Inflammatory macrophage (primary cell): ENCODE data around the gene MAGI2.

Experiments used
- DNase-seq, 2 donors: peaks; one replicate each; pipeline ENCODE4 v3.0.0-alpha.2; 2020 to 2022

Gene MAGI2

DNA sequence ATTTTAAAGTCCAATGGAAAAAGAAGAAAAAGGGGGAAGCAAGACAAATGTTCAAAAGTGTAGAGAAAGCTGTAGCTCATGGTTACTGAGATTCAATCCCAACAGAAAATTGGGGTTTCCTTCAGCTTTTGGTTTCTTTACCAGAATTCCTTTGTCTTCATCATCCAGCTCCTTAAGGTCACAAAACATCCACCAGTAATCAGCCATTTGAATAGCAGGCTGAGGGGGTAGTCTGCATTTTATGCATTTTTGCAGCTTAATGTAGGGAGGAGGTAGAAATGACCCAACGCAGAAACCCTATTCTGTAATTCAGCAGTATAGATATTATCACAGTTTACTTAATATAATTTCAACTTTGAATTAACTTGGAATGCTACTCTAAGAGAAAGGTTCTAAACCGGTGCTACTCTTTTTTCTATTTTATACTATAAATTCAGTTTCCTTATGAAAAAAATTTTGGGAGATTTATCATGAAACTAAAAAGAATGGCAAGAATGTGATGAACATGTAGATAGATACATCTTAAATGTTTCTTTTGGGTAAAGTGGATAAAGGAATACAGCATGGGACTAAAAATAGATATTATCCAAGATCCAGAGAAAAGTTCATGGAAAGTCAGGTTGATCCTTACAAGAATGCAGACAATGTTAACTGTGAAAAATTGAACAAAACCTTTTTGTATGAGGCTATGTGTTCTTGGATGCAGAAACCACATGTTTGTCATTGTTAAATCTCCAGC is 1058.0 kb downstream of the MAGI2 start:
- DNase-seq = no peak

DNA sequence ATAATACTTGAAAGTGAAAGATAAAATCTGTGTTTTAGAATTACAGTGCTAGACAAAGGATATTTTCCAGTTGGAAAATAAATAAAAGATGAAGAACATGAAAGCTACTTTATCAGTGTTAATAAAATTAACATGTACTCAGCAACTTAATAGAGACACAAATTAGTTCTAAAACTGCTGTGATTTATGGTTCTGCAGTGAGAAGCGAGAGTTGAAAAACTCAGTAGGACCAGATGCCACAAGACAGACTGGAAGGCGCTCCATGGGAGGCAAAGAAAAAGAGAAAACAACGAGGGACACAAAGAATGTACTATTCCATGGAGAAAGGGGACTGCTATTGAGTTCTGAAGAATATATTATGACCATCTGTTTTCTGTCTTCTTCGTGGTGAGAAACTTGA is 1064.4 kb downstream of the MAGI2 start:
- no peak for DNase-seq

DNA sequence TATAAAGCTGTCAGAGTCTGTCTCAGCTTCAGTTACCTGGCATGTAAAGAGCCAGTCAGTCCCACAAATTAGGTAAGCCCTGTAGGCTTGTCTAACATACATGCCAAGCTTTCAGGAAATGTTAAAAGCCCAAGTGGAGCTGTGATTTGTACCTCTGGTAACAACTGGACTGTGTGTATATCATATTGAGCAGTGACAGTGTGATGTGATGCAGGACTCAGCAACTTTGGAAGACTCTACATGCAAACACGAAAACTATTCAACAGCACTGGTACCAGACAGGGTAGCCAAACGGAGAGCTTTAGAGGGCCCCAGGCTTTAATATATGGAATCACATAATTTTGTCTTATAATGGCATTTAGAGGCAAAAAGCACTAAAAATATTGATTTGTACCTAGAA is 1066.9 kb downstream of the MAGI2 start:
- DNase-seq = no peak

DNA sequence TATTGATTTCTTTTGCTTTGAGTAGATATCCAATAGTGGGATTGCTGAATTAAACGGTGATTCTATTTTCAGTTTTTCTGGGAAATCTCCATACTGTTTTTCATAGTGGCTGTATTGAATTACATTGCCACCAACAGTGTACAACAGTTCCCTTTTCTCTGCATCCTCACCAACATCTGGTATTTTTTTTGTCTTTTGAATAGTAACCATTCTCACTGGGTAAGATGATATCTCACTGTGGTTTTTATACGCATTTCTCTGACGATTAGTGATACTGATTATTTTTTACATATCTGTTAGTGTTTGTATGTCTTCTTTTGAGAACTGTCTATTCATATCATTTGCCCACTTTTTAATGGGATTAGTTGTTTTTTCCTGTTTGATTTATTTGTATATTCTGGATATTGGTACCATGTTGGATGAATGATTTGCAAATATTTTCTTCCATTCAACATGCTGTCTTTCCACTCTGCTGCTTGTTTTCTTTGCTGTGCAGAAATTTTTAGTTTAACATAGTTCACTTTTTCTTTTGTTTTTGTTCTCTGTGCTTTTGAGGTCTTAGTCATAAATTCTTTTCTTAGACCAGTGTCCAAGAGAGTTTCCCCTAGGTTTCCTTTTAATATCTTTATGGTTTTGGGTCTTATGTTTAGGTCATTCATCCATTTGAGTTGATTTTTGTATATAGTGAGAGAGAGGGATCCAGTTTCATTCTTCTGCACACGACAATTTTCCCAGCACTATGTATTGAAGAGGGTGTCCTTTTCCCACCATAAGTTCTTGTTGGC is 1070.2 kb downstream of the MAGI2 start:
- no peak for DNase-seq

DNA sequence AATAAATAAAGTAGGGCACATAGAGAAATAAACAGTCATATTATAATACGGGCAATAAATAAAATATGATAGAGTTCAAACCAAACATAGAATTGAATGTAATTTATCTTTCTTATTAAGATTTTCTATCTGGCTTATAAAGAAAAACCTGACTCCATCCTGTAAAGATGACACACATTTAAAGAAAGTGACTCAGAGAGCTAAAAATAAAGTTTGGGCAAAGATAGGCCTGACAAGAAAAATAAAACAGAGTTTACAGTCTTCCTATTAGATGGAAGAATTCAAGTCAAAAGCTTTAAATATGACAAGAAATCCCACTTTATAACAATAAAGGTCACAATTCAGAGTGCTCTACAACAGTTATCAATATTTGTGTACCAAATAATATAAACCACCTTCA is 1074.3 kb downstream of the MAGI2 start:
- DNase-seq = no peak

DNA sequence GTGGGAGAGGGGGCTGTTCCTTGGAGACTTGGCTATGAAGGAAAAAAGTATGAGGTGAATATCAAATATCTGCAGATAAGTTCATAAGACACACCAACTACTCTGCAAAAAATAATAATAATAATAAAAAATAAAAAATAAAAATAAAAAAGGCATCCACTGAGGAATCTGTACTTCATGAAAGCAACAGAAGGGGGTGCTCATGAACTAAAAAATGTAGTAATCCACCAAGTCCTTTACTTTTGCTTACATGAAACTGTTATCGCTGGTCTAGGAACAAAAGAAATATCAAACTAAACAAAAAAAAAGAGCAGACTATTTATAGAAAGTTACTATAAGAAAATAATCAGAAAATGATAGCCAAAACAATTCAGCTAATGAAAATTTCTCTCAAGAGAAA is 1075.9 kb downstream of the MAGI2 start:
- no peak for DNase-seq

DNA sequence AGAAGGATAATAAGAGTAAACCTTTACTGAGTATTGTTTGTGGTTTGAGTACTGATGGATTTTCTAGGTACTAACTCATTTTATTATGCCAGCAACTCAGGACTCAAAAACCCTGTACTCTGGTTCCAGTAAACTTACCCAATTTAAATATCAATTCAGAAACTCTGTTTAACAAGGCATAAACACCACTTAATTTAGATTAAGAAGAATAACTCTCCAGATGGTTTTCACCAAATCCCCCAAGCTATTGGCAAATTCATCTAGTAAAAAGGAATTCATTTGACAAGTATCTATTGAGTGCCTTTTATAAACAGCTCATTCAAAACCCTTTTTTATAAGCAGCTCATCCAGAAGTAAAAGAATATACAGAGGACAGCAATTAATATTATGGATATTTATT is 1082.5 kb downstream of the MAGI2 start:
- DNase-seq = no peak

DNA sequence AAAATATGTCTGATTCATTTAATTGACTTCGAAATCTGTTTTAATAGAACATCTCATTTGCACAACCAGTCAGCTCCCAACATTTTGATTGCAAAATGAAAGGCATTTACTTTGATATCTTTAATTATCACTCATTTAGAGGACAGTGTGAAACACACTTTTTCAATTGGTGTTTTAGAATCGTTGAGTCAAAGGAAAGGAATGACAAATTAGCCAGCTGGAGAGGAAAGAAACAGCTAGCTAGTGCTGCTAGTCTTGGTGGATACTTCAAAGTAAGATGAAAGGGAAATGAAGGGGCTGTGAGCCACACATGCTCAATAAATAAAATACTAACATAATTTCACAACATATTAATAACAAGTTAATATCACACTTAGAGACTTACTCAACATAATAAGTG is 1084.7 kb downstream of the MAGI2 start:
- no peak for DNase-seq

DNA sequence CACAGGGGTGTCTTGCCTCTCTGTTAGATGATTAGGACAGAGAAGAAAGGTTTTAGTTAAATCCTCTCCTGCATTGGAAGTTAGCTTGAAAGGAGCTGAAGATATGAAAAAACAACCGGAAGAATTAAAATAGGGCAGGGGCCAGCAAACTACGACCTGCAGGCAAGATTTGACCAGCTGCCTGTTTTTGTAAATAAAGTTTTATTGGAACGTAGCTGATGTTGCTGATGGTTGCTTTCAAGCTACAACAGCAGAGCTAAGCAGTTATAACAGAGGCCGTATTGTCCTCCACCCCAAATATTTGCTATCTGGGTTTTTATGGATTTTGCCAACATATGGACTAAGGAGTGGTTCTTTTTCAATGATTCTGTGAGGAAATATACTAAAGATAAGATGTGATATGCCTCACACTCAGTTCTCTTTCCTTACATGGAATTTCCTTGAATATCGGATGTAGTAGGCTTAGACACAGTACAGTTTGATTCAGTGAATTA is 1086.1 kb downstream of the MAGI2 start:
- DNase-seq = no peak

DNA sequence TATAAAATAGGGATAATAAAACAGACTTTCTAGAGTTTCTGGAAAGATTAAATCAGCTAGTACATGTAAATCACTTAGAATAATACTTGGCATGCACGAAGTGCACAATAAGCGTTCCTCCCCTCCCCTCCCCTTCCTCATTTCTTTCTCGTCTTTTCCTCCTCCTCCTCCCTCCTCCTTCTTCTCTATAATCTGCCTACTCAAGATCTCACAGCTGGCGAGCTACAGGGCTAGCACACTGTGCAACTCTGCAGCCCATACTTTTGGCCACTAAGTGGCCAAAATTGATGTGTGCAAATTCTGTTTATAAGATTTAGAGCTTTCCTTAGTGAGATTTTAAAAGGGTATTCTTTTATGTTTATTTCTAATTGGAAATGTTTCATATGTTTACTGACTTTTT is 1089.6 kb downstream of the MAGI2 start:
- no peak for DNase-seq

DNA sequence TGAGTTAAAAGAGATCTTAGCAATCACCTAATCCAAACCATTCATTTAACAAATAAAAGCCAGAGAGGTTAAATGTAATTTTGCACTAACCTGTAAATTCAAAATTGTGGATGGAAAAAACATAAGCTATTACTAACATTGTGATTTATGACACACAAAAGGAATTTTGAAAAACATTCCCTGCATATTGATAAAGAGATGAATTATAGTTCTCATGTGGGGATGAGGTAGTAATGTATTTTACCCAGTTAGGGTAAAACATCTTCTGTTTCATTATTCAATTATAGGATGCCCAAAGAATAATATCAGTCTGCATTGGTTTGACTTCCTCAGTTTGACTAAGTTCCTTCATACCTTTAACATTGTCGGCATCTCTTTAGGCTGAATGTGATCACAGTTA is 1093.6 kb downstream of the MAGI2 start:
- DNase-seq = no peak

DNA sequence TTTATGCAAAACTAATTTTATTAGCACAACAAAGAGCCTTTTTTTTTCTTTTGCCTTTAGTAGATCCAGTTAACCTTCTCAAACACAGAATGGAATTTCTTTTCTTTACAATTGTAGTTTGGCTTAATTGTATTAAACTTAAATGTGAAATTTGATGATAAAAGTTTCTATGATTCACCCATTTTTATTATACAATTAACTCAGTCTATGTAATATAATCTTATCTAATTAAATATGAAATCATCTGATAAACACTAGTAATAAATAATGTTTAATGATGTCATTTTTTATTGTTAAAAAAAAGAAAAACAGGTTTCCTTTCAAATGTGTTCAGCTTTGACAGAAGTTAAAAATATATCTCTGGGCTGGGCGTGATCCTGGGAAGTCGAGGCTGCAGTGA is 1095.8 kb downstream of the MAGI2 start:
- DNase-seq = no peak

DNA sequence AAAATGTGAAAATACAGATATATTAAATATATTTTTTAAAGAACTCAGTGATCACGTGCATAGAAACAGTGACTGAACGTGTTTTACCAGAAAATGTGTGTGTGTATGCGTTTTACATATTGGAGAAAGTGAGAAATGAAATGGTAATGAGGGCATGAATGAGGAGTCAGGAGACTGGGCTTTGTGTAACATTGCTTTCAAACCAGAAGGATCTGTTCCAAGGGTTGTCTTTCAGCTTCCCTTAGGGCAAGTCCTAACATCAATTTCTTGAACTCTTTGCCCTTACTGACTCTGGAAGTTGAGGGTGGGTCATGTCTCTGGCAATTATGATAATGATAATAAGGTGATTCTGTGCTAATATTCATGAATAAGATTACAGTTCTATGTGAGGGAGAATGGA is 1097.6 kb downstream of the MAGI2 start:
- DNase-seq = no peak

DNA sequence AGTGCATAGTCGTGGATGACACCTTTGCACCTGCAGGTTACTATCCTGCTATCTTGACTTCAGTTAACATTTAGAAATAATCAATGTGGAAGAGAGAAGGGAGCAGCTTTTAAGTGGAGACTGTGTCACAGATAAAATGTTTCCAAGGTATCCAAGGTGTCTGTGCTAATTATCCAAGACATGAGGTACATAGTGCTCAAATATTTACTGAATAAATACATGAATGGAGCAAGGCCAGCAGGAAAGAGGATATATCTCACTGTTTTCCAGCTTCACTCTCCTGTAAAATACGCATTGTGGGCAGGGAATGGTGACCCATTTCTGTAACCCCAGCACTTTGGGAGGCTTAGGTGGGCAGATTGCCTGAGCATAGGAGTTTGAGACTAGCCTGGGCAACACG is 1102.5 kb downstream of the MAGI2 start:
- DNase-seq = no peak

DNA sequence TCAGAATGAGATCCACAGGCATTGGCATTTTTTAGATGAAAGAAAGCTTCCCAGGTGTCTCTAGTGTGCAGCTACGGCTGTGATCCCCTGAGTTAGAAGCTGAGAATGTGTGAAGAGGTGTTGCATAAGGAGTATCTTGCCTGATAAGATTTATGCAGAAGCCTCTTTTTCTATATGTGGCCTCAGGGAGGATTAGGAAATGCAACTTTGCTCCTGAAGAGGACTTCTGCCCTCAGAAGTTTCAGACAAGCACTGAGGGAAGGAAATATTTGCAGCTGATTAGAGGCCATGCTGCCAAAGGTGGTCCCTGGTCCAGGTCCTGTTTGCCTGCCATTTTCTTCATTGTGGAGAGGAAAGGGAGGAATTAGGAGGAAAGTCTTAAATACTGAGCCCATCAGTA is 1103.1 kb downstream of the MAGI2 start:
- no peak for DNase-seq

DNA sequence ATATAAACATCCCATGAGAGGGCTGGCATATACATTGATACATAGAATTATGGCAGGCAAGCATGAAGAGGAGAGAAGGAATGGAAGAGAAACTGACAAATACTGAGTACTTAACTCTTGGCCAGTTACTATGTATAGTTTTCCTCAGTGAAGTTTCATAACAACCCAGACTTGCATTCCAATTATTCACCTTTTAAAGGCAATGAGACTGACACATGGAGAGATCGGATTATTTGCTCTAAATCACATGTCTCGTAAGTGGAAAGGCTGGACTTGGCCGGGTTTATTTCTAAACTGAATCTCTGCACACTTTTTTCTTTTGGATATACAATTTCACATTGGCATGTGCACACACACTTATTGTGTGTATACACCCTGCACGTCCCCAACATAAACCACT is 1106.6 kb downstream of the MAGI2 start:
- DNase-seq = no peak

DNA sequence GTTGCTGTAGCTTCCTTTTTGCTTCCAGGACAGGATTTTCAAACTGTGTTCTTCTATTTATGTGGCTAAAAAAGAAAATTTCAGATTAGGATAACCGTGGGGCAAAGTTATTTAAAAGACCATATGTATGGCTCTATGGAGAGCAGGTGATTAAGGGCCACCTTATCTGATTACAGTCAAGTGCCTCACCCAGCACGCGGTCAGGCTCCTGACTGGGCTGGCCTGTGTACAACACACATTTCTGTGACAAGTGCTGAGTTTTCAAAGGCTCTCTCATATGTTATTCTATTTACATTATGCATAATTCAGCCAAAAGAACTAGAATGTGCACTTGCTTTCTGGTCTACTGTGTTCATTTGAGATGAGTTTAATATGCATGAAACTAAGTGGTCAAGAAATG is 1107.5 kb downstream of the MAGI2 start:
- DNase-seq = no peak

DNA sequence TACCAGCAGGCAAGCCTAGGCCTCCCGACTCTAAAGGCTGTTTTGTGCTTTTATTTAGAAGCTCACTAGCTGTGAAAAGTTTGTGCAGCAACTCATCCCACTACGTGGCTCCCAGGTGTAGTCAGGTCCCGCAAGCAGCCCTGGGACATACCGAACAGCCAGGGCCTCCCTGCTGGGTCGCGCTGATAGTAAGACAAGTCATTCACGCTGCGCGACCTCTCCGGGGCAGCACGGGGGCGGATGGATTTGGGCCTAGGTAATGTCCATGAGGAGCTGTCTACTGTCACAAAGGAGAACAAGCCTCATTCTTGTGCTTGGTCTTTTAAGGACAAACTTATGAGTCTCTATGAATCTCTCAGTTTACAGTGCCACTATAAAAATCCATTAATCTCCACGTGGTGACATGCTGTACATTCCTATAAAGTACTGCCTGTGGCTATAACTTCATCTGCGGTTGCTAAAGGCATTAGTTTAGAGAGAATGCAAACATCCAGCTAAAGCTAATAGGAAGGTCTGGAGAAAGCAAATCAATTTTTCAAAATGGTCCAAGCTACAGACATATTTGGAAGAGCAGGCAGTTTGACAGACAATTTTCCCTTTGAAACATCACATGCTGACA is 1108.1 kb downstream of the MAGI2 start:
- DNase-seq = no peak

DNA sequence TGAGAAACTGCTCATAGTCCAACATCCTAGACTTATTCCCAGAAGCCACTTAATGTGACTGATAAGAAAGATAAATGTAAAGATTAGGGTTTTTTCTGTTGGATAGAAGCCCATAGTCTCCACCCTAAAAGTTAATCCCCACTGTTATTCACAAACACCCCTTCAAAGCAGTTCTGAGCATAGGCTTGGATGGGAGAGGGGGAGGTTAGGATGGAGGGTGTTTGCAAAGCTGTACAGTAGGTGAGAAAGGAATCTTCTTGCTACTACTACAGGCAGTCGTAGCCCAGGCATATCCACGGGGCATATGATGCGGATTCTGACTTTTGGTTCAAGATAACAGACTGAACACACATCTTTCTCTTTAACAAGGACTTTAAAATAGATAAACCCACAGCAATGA is 1119.0 kb downstream of the MAGI2 start:
- no peak for DNase-seq

DNA sequence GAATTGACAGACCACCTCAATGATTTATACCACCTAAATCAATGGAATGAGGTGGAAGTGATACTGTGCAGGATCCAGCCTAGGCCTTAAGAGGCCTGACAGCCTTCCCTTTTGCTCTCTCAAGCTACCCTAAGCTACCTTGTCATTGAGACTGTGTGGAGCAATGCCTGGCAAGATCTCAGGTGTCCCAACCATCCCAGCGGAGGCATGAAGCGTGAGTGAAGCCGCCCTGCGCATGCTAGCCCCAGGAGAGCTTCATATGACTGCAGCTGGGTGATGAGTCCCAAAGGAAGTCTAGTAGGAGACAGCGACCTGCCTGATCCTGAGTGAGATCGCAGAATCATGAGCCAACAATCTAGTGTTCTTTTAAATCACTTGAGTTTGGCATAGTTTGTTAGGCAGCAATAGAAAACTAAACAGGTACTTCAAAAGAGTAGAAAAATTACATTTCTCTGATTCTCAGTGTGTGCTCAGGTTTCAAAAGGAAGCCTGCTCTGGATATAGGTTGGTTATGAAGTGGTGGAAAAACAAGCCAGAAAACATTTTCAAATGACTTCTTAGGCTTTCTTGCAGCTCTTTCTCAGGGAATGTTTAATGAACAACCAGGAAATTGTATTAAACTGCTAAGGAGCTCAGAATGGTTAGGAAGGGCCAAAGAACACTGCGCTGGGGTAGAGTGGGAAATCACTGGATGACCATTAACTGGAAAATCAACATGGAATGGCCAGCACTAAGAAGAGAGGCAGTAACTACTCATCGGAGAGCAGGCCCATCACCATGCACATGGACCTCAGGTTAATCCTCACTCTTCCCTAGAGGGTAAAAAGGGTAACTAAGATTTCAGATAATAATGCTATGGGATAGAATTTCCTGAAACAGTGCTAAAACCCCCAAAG is 1119.7 kb downstream of the MAGI2 start:
- DNase-seq = no peak

DNA sequence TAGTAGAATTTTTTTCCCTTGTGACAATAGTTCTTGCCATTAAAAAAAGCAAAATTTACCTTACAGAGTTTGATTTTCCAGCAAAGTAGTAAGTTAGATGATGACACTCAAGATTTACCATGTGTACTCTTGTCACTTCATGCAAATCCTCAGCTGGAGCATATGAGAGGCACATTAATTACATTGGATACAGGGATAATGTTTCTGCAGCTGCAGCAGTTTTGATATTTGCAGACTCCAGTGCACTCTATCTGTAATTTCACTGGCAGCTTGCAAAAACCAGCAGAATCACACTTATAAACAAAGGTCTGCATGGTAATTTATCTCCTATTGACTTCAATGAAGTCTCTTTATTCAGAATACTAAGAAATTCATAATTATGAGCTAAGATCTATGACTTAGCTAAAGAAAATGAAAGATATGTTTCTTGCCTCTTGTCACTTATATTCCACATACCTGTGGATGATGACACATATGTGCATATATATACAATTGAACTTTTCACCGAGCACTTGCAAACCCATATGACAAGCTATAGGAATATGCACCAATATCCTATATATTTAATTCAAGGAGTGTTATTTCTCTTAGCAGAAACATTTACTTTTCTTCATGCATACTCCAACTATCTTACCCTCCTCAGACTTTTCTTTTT is 1124.3 kb downstream of the MAGI2 start:
- DNase-seq = no peak

DNA sequence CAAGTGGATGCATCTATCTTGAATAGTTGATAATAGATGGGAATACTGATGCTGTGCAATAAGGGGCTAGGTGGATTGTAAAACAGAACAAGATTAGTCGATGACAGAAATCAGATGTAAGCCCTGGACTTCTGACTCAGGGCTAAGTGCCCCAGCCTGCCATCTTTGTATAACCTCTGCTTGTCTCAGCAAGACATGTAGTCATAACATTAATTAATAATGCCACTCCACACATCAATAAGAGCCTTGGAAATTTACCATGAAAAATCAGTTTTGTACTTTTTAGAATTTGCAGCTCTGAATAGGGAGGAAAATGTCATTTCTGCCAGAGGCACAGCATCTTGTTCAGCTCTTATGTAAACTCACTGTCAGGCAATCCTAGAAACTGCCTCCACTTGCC is 1125.7 kb downstream of the MAGI2 start:
- no peak for DNase-seq
